Liver (tissue), 9 donors: ENCODE measurements around the gene ZNRF2. TPM values are rescaled to one million over a fixed set of nuclear protein-coding genes. Genes with fewer than 3 reads are reported as not detected.

Experiments
- DNase-seq: peaks from one replicate; pipeline ENCODE4 v3.0.0-alpha.2; 2017; ENCODE audit warnings: low spot score
- H3K27ac ChIP-seq, 2 donors: one replicate each; pipeline ENCODE4 v1.7.0; 2013; ENCODE audit warnings: inconsistent platforms in 2 of 2, low read length in 2 of 2, control low read depth in 1 of 2, low read depth in 1 of 2, mild to moderate bottlenecking in 1 of 2
- H3K27me3 ChIP-seq, 4 donors: one replicate each; pipeline versions ENCODE4 v1.6.1 to v1.7.0; 2013; ENCODE audit warnings: low read length in 3 of 4, inconsistent platforms in 1 of 4, mild to moderate bottlenecking in 1 of 4, moderate library complexity in 1 of 4; ENCODE audit not compliant: control insufficient read depth in 4 of 4, insufficient read depth in 4 of 4
- H3K36me3 ChIP-seq, 4 donors: one replicate each; pipeline versions ENCODE4 v1.6.1 to v1.7.0; 2013; ENCODE audit warnings: low read length in 3 of 4, mild to moderate bottlenecking in 3 of 4, low read depth in 1 of 4, moderate library complexity in 1 of 4; ENCODE audit not compliant: control insufficient read depth in 4 of 4, insufficient read depth in 3 of 4
- H3K4me1 ChIP-seq, 4 donors: one replicate each; pipeline versions ENCODE4 v1.6.1 to v1.7.0; 2013; ENCODE audit warnings: low read length in 3 of 4, mild to moderate bottlenecking in 3 of 4, moderate library complexity in 1 of 4; ENCODE audit not compliant: control insufficient read depth in 4 of 4, insufficient read depth in 4 of 4
- H3K4me3 ChIP-seq, 3 donors: one replicate each; pipeline versions ENCODE4 v1.6.1 to v1.7.0; 2013; ENCODE audit warnings: low read length in 3 of 3, control low read depth in 1 of 3, low read depth in 1 of 3, mild to moderate bottlenecking in 1 of 3
- H3K9ac ChIP-seq, 2 donors: one replicate each; pipeline ENCODE4 v1.7.0; 2013; ENCODE audit warnings: low read length in 2 of 2, mild to moderate bottlenecking in 2 of 2, moderate library complexity in 2 of 2, control low read depth in 1 of 2, low read depth in 1 of 2
- H3K9me3 ChIP-seq, 4 donors: one replicate each; pipeline versions ENCODE4 v1.6.1 to v1.7.0; 2013; ENCODE audit warnings: low read length in 3 of 4; ENCODE audit not compliant: control insufficient read depth in 4 of 4
- ATF3 ChIP-seq: IDR thresholded peaks from 2 replicates; pipeline ENCODE4 v1.6.1; 2016; ENCODE audit warnings: antibody characterized with exemption
- CTCF ChIP-seq: fragments of 150-350 bp; IDR thresholded peaks from 2 replicates; pipeline ENCODE4 v1.5.1; 2017; ENCODE audit warnings: improper control_type of control experiment, low read depth, low read length; ENCODE audit not compliant: missing input control
- EGR1 ChIP-seq, 2 donors: IDR thresholded peaks; 2 replicates each; pipeline ENCODE4 v1.6.1; 2016 to 2018; ENCODE audit warnings: antibody characterized with exemption in 2 of 2, low read depth in 2 of 2
- FOXA1 ChIP-seq: IDR thresholded peaks from 2 replicates; pipeline ENCODE4 v1.6.1; 2016; ENCODE audit warnings: antibody characterized with exemption
- FOXA2 ChIP-seq: IDR thresholded peaks from 2 replicates; pipeline ENCODE4 v1.6.1; 2016; ENCODE audit warnings: antibody characterized with exemption
- GABPA ChIP-seq, 2 donors: IDR thresholded peaks in 1 of 2; conservative IDR thresholded peaks in 1 of 2; 2 replicates each; pipeline ENCODE4 v1.6.1; 2016; ENCODE audit warnings: antibody characterized with exemption in 2 of 2, mild to moderate bottlenecking in 1 of 2, moderate library complexity in 1 of 2
- HNF4A ChIP-seq, 2 donors: conservative IDR thresholded peaks; 2 replicates each; pipeline ENCODE4 v1.6.1; 2016; ENCODE audit warnings: antibody characterized with exemption in 2 of 2, mild to moderate bottlenecking in 2 of 2
- HNF4G ChIP-seq: IDR thresholded peaks from 2 replicates; pipeline ENCODE4 v1.6.1; 2016; ENCODE audit warnings: antibody characterized with exemption
- JUND ChIP-seq, 2 donors: IDR thresholded peaks; 2 replicates each; pipeline ENCODE4 v1.6.1; 2016; ENCODE audit warnings: antibody characterized with exemption in 2 of 2
- MAX ChIP-seq: IDR thresholded peaks from 2 replicates; pipeline ENCODE4 v1.6.1; 2016; ENCODE audit warnings: antibody characterized with exemption
- NR2F2 ChIP-seq: IDR thresholded peaks from 2 replicates; pipeline ENCODE4 v1.6.1; 2016; ENCODE audit warnings: antibody characterized with exemption
- RAD21 ChIP-seq, 2 donors: IDR thresholded peaks; 2 replicates each; pipeline ENCODE4 v1.6.1; 2016; ENCODE audit warnings: antibody characterized with exemption in 2 of 2, mild to moderate bottlenecking in 2 of 2
- REST ChIP-seq: IDR thresholded peaks from 2 replicates; pipeline ENCODE4 v1.6.1; 2016; ENCODE audit warnings: antibody characterized with exemption, mild to moderate bottlenecking
- RXRA ChIP-seq, 2 donors: IDR thresholded peaks; 2 replicates each; pipeline ENCODE4 v1.6.1; 2017 to 2018; ENCODE audit warnings: antibody characterized with exemption in 2 of 2, mild to moderate bottlenecking in 1 of 2
- SP1 ChIP-seq: IDR thresholded peaks from 2 replicates; pipeline ENCODE4 v1.6.1; 2018; ENCODE audit warnings: antibody characterized with exemption, mild to moderate bottlenecking
- TAF1 ChIP-seq: conservative IDR thresholded peaks from 2 replicates; pipeline ENCODE4 v1.6.1; 2016; ENCODE audit warnings: antibody characterized with exemption, mild to moderate bottlenecking
- YY1 ChIP-seq: IDR thresholded peaks from 2 replicates; pipeline ENCODE4 v1.6.1; 2016; ENCODE audit warnings: antibody characterized with exemption, mild to moderate bottlenecking
- ZBTB33 ChIP-seq: IDR thresholded peaks from 2 replicates; pipeline ENCODE4 v1.6.1; 2016; ENCODE audit warnings: antibody characterized with exemption
- WGBS: extraction: QIAGEN DNeasy Blood & Tissue Kit; methylation state at CpG from one replicate; pipeline ENCODE4 v1.1.7; 2013; 5-methylcytosine and 5-hydroxymethylcytosine counted together
- polyA plus RNA-seq, 2 donors: library from polyadenylated mRNA; stranded (reverse) in 1 of 2; unstranded in 1 of 2; fragments of 200-250 nt in 1 of 2; fragments of >200 nt in 1 of 2; fragmentation: Nextera tagmentation in 1 of 2; extraction: Ambion mirVana in 1 of 2; gene quantifications; one replicate each; pipeline versions ENCODE4 v1.2.1 to v1.2.3, GENCODE V29; 2013 to 2015
- total RNA-seq, 2 donors: library from RNA; depleted of rRNA; stranded (reverse); fragments of >200 nt; gene quantifications; one replicate each; pipeline ENCODE4 v1.2.3, GENCODE V29; 2014
- donor health status: healthy.
- donor health status: healthy.
- donor health status: healthy.
- donor health status: healthy.
- donor health status: healthy.

The ZNRF2 gene
- total and polyA plus RNA-seq, 4 donors, result 6.9 to 30.0 (median 12.7) TPM

GRCh38 chr7:30335763-30336487, 51.5 kb downstream of the ZNRF2 start:
- no peak for DNase-seq
- H3K4me3 ChIP-seq, result no peak overlapping the region
- no peaks in the 10 kb centered on the region for H3K9me3 ChIP-seq
- H3K27me3 ChIP-seq, result no peaks in the 10 kb centered on the region
- WGBS, result 60% methylated on average over 4 of the region's 4 CpGs
- H3K27ac ChIP-seq, result no peak overlapping the region
- TF ChIP-seq CTCF, result no peak
- no peak for TF ChIP-seq ATF3
- no peak for TF ChIP-seq NR2F2
- no peak for TF ChIP-seq MAX
- no peak for TF ChIP-seq RXRA (IDR thresholded peaks at IDR 0.05)
- TF ChIP-seq HNF4G, result no peak
- no peak for TF ChIP-seq TAF1
- no peak for TF ChIP-seq FOXA2
- no peak for TF ChIP-seq RAD21 (IDR thresholded peaks at IDR 0.05)
- no peak for TF ChIP-seq FOXA1
- no peak for TF ChIP-seq HNF4A (conservative IDR thresholded peaks at IDR 0.05)
- TF ChIP-seq SP1, result no peak
- TF ChIP-seq GABPA (IDR thresholded peaks at IDR 0.05 in 1 of 2, conservative IDR thresholded peaks at IDR 0.05 in 1 of 2), result no peak
- TF ChIP-seq REST, result no peak
- no peak for TF ChIP-seq EGR1 (IDR thresholded peaks at IDR 0.05; ENCODE audit: low read depth in 2 of 2)
- no peak for TF ChIP-seq YY1
- no peak for TF ChIP-seq ZBTB33
- no peak for TF ChIP-seq JUND (IDR thresholded peaks at IDR 0.05)
- no peaks in the 10 kb centered on the region for H3K4me1 ChIP-seq
- H3K36me3 ChIP-seq, result no peaks in the 10 kb centered on the region
- H3K9ac ChIP-seq, result no peak overlapping the region
